Upper lobe of right lung (tissue), 1 donor: Measurements from ENCODE around the gene CLEC16A. TPM values are rescaled to one million over a fixed set of nuclear protein-coding genes. Genes with fewer than 3 reads are reported as not detected.
A peak's percentile ranks its signal among the peaks of the same experiment; 100 is the strongest.

Source experiments
- ATAC-seq: fragments of 200-7000 bp; cut with Tn5 transposase; one replicate; pipeline ENCODE4 v1.9.1; 2020; ENCODE audit warnings: mild to moderate bottlenecking, moderate library complexity
- DNase-seq: peaks from one replicate; pipeline ENCODE4 v3.0.0-alpha.2; 2020
- H3K27ac ChIP-seq: fragments of 200-600 bp; one replicate; pipeline ENCODE4 v1.8.0; 2022
- H3K27me3 ChIP-seq: fragments of 200-600 bp; one replicate; pipeline ENCODE4 v1.8.0; 2022; ENCODE audit warnings: mild to moderate bottlenecking
- H3K36me3 ChIP-seq: fragments of 200-600 bp; one replicate; pipeline ENCODE4 v1.8.0; 2022
- H3K4me1 ChIP-seq: fragments of 200-600 bp; one replicate; pipeline ENCODE4 v1.8.0; 2022
- H3K4me3 ChIP-seq: fragments of 200-600 bp; one replicate; pipeline ENCODE4 v1.8.0; 2022; ENCODE audit warnings: mild to moderate bottlenecking
- H3K9me3 ChIP-seq: fragments of 200-600 bp; one replicate; pipeline ENCODE4 v1.8.0; 2022
- CTCF ChIP-seq: fragments of 200-600 bp; IDR thresholded peaks from one replicate; pipeline ENCODE4 v1.8.0; 2022; ENCODE audit warnings: antibody characterized with exemption
- intact Hi-C: fragments of 100-400 bp; cut with DNase I; formaldehyde crosslinking; loops from one replicate; pipeline ENCODE4 v1.11.0; 2022
- total RNA-seq: library from RNA; stranded (reverse); fragmentation: NEBNext Ultra II Directional; extraction: Animal tissue kit (Norgen Biotek cat#: 25700); gene quantifications from one replicate; pipeline ENCODE4 v1.2.1, GENCODE V29; 2021
- donor health status: DM: no; HTN: yes; CAD: no; lungs with severe emphysema.

Gene CLEC16A
- total RNA-seq, 1 donor from 2014 or later, result 36.9 TPM

- intact Hi-C loops, result no loop called here
- TF ChIP-seq CTCF, result no peak
- DNase-seq (no peak), ATAC-seq (no peak)
- Histone ChIP-seq H3K9me3 (no peaks in the 10 kb centered on the region), H3K4me3 (no peak overlapping the region), H3K27me3 (no peaks in the 10 kb centered on the region), H3K27ac (peak overlapping the region; percentile 33), H3K36me3 (no peaks in the 10 kb centered on the region), H3K4me1 (peaks cover 56% of the 10 kb centered on the region)
Measured at GRCh38 chr16:11104168-11105037, 160.0 kb downstream of the CLEC16A start.

- Histone ChIP-seq H3K9me3 (no peaks in the 10 kb centered on the region), H3K36me3 (no peaks in the 10 kb centered on the region), H3K27me3 (no peaks in the 10 kb centered on the region), H3K27ac (peak overlapping the region; percentile 43), H3K4me3 (no peak overlapping the region), H3K4me1 (peaks cover 49% of the 10 kb centered on the region)
- DNase-seq, result no peak
- TF ChIP-seq CTCF, result no peak
- intact Hi-C loops, result no loop called here
- ATAC-seq, result peak; percentile 76
Measured at GRCh38 chr16:11105038-11105903, 160.9 kb downstream of the CLEC16A start.

- peak overlapping the region; percentile 48 for H3K27ac ChIP-seq
- intact Hi-C loops, result no loop called here
- no peaks in the 10 kb centered on the region for H3K27me3 ChIP-seq
- DNase-seq, result no peak
- TF ChIP-seq CTCF, result no peak
- ATAC-seq, result peak; percentile 40
- peaks cover 41% of the 10 kb centered on the region for H3K4me1 ChIP-seq
- no peaks in the 10 kb centered on the region for H3K36me3 ChIP-seq
- no peak overlapping the region for H3K4me3 ChIP-seq
- no peaks in the 10 kb centered on the region for H3K9me3 ChIP-seq
Measured at GRCh38 chr16:11106726-11107125, 162.4 kb downstream of the CLEC16A start.

- no peak for ATAC-seq
- intact Hi-C loops, result no loop called here
- no peak overlapping the region for H3K4me3 ChIP-seq
- H3K27me3 ChIP-seq, result no peaks in the 10 kb centered on the region
- no peak overlapping the region for H3K27ac ChIP-seq
- no peaks in the 10 kb centered on the region for H3K36me3 ChIP-seq
- TF ChIP-seq CTCF, result no peak
- H3K4me1 ChIP-seq, result peaks cover 34% of the 10 kb centered on the region
- DNase-seq, result no peak
- H3K9me3 ChIP-seq, result no peaks in the 10 kb centered on the region
Measured at GRCh38 chr16:11107780-11108465, 163.6 kb downstream of the CLEC16A start.

GRCh38 chr16:11108466-11108805, 164.1 kb downstream of the CLEC16A start:
- Histone ChIP-seq H3K27me3 (no peaks in the 10 kb centered on the region), H3K36me3 (no peaks in the 10 kb centered on the region), H3K27ac (no peak overlapping the region), H3K4me3 (no peak overlapping the region), H3K9me3 (no peaks in the 10 kb centered on the region), H3K4me1 (peaks cover 32% of the 10 kb centered on the region)
- no peak for ATAC-seq
- no peak for DNase-seq
- intact Hi-C loops, result no loop called here
- TF ChIP-seq CTCF, result no peak
